GM12875 (cell line): ENCODE measurements around the gene TEX22.

Experiments used
- H3K4me3 ChIP-seq: one replicate; pipeline ENCODE4 v1.5.1; 2011; ENCODE audit warnings: low read depth, low read length, control low read depth
- TF ChIP-seq, protein P1 (sequence below): IDR thresholded peaks from 2 replicates; pipeline ENCODE4 v1.5.1; 2011; ENCODE audit warnings: low read depth, mild to moderate bottlenecking, control low read depth, inconsistent platforms, low read length, moderate library complexity, borderline replicate concordance; ENCODE audit not compliant: insufficient read depth

Gene TEX22

DNA sequence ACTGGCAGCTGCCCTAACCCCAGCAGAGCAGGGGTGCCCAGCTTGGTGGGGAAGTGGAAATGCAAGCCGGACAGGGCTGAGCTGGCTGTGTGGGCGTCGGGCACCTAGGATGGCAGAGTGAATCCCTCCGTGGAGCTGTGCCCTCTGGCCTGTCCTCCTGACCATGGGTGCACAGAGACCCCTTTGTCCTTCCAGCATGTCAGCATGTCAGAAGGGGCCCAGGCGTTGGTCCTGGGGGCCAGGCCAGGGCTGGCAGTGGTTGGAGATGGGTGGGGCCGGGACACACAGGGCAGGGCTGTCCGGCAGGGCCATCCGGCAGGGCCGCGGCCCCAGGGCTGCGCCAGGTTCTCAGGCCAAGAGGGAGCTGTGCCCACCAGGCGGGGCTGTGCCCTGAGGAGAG, 8.8 kb upstream of the TEX22 start:
- no peak overlapping the region for H3K4me3 ChIP-seq
- TF ChIP-seq, protein P1, sequence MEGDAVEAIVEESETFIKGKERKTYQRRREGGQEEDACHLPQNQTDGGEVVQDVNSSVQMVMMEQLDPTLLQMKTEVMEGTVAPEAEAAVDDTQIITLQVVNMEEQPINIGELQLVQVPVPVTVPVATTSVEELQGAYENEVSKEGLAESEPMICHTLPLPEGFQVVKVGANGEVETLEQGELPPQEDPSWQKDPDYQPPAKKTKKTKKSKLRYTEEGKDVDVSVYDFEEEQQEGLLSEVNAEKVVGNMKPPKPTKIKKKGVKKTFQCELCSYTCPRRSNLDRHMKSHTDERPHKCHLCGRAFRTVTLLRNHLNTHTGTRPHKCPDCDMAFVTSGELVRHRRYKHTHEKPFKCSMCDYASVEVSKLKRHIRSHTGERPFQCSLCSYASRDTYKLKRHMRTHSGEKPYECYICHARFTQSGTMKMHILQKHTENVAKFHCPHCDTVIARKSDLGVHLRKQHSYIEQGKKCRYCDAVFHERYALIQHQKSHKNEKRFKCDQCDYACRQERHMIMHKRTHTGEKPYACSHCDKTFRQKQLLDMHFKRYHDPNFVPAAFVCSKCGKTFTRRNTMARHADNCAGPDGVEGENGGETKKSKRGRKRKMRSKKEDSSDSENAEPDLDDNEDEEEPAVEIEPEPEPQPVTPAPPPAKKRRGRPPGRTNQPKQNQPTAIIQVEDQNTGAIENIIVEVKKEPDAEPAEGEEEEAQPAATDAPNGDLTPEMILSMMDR, result no peak

DNA sequence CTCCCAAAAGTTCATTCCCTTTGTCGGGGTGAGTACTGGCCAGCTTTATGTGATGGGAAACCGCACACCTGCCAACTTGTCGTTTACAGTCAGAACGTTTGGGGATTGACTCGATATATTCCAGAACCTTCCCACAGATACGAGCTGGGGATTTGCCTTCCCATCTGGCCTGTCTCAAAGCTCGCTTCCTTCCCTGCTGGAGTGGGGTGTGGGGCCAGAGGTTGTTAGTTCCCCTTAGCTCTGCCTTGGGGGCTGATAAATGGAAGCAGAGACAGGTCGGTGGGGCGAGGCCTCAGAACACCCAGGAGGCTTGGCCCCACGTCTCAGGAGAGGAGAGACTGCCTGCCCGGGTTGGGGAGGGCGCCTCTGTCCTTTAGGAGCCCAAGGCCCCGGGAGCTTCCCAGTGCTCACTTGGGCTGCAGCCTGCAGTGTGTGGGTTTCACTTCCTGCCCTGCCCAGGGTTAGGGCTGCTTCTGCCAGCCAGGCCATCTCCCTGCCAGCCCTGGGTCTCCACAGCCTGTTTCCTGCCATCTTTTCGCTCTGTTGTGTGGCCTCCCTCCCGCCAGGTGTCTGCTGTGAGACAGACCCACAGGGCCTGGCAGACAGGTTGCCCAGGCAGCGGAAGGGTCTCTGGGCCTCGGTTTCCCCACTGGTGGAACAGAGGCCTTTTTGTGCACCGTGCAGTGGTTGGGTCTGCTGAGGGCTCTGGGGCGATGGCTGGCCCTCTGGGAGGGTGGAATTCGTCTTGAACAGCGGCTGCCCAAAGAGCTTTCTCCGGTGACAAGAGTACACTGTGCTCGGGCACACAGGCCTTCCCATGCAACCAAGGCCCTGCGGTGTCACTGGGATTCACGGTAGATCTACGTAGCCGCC, 8.1 kb upstream of the TEX22 start:
- no peak overlapping the region for H3K4me3 ChIP-seq
- TF ChIP-seq, protein P1, result no peak

DNA sequence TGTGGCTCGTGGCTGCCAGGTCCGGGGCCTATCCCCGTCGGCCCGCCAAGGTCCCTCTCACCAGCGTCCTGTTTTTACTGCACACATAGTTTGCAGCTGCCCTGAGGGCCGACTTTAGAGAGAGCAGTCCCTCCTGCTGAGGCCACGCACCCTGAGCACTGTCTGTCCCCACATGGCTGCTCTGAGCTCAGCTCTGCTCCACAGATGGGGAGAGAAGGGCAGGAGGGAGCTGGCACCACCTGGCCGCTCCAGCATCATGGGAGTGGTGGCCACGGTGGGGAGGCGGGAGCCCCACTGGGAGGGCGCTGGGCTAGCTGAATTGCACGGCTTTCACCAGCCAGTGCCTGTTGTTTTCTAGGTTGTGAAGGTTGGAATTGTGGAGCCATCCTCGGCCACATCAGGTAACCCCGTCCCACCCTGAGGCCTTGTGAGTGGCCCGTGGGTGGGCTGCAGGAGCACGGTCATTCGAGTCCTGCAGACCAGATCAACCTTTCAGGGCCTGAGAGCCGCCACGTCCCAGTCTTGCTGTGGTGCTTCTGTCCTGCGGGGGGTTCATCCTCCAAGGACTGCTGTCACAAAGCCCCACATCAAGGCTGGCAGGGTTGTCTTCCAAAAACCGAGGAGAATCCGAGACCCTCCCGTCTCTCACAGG, 7.4 kb upstream of the TEX22 start:
- H3K4me3 ChIP-seq, result no peak overlapping the region
- TF ChIP-seq, protein P1, result no peak

DNA sequence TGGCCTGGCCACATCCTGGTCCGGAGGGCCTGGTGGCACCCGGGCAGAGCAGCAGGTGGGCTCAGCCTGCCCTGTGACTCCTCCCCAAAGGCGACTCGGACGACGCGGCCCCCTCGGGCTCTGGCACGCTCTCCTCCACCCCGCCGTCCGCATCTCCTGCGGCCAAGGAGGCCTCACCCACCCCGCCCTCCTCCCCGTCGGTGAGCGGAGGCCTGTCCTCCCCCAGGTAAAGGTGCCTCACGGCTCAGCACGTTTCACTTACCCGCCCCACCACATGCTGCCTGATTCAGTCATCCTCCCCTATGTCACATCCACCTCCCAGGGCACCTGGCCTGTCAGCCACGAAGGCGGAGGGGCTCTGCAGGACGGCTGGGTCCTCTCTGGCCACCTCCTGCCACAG, 6.8 kb upstream of the TEX22 start:
- no peak overlapping the region for H3K4me3 ChIP-seq
- TF ChIP-seq, protein P1, result no peak

DNA sequence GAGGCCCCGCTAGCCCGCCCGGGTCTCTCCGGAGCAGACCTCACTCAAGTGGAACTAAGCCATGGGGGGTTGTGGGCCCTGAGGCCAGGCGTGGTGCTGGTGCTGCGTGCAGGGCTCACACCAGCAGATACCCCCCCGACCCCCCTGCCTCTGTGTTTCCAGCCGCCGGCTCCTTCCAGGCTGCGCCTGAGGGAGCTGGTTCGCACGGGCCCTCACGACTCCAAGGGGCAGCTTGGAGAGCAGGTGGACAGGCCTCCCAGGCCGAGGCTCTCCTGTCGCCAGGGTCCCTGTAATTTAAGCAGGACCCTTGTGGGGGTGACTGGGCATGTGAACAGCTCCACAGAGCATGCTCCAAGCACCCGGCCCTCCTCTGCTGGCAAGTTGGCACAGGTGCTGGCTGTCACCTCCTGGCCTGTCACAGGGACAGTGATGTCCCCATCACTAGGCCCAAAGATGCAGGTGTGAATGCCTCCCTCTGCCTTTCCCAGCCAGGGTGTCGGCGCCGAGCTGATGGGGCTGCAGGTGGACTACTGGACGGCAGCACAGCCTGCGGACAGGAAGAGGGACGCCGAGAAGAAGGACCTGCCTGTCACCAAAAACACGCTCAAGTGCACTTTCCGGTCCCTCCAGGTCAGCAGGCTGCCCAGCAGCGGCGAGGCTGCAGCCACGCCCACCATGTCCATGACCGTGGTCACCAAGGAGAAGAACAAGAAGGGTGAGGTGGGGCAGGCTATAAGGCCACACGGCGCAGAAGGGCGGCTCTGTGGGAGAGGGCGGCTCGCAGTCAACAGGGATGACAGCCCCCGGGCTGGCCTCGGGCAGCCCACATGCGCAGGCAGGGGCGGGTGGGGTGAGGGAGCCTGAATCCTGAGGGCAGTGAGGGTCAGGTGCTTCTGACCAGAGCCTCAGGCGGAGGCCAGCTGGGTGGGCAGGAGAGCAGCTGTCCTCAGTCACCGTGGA, 5.9 kb upstream of the TEX22 start:
- TF ChIP-seq, protein P1, result no peak

DNA sequence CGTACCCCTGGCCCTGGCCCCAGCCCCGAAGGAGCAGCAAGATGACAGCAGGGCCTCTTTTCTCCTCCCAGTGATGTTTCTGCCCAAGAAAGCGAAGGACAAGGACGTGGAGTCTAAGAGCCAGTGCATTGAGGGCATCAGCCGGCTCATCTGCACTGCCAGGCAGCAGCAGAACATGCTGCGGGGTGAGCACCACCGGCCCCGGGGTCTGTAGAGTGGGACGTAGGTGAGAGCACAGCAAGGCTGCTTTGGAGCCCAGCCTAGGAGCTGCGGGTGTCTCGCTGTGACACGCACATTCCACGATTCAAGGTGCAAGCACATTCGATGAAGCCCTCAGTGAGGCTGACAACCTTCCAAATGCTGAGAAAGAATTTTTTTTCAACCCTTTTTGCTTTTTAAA, 5.2 kb upstream of the TEX22 start:
- TF ChIP-seq, protein P1, result no peak
- H3K4me3 ChIP-seq, result no peak overlapping the region

More for the DNA sequence above, 5.9 kb upstream of the TEX22 start:
- no peak overlapping the region for H3K4me3 ChIP-seq
